Measurements from ENCODE around the gene BDH1.

BDH1 gene

DNA sequence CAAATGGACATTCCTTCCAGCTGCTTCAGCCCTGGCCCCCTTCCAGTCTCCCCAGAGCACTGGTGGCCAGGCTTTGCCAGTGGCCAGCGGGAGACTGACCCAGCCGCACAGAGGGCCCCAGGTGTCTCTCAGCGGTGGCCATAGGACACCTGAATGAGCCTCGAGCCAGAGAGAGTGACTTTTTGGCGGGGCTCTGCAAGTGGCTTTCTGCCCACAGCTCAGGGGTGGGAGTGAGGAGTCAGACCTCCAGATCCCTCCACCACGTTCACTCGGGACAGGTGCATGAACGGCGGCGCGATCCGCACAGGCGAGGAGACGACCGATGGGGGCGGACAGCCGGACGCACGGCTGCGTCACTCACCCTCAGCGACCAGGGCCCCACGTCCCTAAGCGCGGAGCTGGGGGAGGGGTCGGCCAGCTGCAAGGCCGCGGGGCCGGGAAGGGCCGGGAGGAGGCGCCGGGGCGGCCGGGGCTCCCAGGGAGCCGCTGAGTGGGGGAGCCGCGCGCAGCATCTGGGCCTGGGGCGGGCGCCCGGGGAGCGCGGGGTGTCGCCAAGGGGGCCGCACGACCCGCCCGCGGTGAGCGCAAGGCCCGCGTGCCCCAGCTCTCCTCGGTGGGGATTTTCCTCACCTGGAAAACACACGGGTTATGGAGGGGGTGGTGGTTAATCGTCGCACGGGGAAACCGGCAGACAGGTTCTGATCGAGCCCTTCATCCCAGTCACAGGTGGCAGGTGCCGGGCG, 57.1 kb downstream of the BDH1 start:
- H3K4me2 ChIP-seq (ENCODE audit: low read depth, low read length, poor library complexity, severe bottlenecking): no peak overlapping the region
- H3K9ac ChIP-seq (ENCODE audit: low read depth, low read length, poor library complexity, severe bottlenecking): no peak overlapping the region
- no peak overlapping the region for H3K4me3 ChIP-seq (ENCODE audit: low read length, poor library complexity, severe bottlenecking)
- no peaks in the 10 kb centered on the region for H3K36me3 ChIP-seq (ENCODE audit: insufficient read depth, low read length)
- H3K79me2 ChIP-seq (ENCODE audit: insufficient read depth, low read length): no peaks in the 10 kb centered on the region
- H2AFZ ChIP-seq (ENCODE audit: low read length): no peak overlapping the region
- no peaks in the 10 kb centered on the region for H3K9me3 ChIP-seq (ENCODE audit: insufficient read depth, low read depth, low read length)
- no peaks in the 10 kb centered on the region for H4K20me1 ChIP-seq (ENCODE audit: insufficient read depth, low read length, poor library complexity, severe bottlenecking)
- no peaks in the 10 kb centered on the region for H3K27me3 ChIP-seq (ENCODE audit: insufficient read depth, low read length, poor library complexity, severe bottlenecking)
- H3K4me1 ChIP-seq (ENCODE audit: insufficient read depth, low read length, poor library complexity, severe bottlenecking): no peaks in the 10 kb centered on the region
- H3F3A ChIP-seq (ENCODE audit: low read depth): no peaks in the 10 kb centered on the region
- H3K9me2 ChIP-seq (replicated peaks; ENCODE audit: low read depth, low read length): no peaks in the 10 kb centered on the region
- no peak for TF ChIP-seq EZH2phosphoT487 (IDR thresholded peaks at IDR 0.05; ENCODE audit: borderline replicate concordance)
- TF ChIP-seq, protein P1, sequence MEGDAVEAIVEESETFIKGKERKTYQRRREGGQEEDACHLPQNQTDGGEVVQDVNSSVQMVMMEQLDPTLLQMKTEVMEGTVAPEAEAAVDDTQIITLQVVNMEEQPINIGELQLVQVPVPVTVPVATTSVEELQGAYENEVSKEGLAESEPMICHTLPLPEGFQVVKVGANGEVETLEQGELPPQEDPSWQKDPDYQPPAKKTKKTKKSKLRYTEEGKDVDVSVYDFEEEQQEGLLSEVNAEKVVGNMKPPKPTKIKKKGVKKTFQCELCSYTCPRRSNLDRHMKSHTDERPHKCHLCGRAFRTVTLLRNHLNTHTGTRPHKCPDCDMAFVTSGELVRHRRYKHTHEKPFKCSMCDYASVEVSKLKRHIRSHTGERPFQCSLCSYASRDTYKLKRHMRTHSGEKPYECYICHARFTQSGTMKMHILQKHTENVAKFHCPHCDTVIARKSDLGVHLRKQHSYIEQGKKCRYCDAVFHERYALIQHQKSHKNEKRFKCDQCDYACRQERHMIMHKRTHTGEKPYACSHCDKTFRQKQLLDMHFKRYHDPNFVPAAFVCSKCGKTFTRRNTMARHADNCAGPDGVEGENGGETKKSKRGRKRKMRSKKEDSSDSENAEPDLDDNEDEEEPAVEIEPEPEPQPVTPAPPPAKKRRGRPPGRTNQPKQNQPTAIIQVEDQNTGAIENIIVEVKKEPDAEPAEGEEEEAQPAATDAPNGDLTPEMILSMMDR (conservative IDR thresholded peaks at IDR 0.05; ENCODE audit: low read length): no peak

DNA sequence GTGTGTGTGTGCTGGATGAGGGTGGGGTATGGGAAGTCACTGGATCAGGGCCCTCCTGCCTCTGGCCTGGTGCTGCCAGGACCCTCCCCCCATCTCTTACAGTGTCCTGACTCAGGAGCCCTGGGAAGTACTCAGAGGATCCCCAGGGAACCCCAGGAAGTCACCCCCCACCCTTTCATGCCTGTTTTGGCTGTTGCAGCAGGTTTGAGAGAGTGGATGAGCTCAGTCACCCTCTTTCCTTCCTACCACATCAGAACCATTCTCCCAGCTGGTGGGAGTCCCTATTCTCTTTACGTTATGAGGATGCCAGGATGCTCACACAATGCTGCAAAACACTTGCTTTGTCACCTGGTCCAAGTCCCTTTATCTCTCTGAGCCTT, 59.0 kb downstream of the BDH1 start:
- no peak overlapping the region for H2AFZ ChIP-seq (ENCODE audit: low read length)
- no peaks in the 10 kb centered on the region for H3F3A ChIP-seq (ENCODE audit: low read depth)
- no peak overlapping the region for H3K4me3 ChIP-seq (ENCODE audit: low read length, poor library complexity, severe bottlenecking)
- H3K9me2 ChIP-seq (replicated peaks; ENCODE audit: low read depth, low read length): no peaks in the 10 kb centered on the region
- no peak overlapping the region for H3K9ac ChIP-seq (ENCODE audit: low read depth, low read length, poor library complexity, severe bottlenecking)
- H3K4me2 ChIP-seq (ENCODE audit: low read depth, low read length, poor library complexity, severe bottlenecking): no peak overlapping the region
- no peaks in the 10 kb centered on the region for H3K9me3 ChIP-seq (ENCODE audit: insufficient read depth, low read depth, low read length)
- no peaks in the 10 kb centered on the region for H3K79me2 ChIP-seq (ENCODE audit: insufficient read depth, low read length)
- no peaks in the 10 kb centered on the region for H3K36me3 ChIP-seq (ENCODE audit: insufficient read depth, low read length)
- no peaks in the 10 kb centered on the region for H4K20me1 ChIP-seq (ENCODE audit: insufficient read depth, low read length, poor library complexity, severe bottlenecking)
- H3K27me3 ChIP-seq (ENCODE audit: insufficient read depth, low read length, poor library complexity, severe bottlenecking): no peaks in the 10 kb centered on the region
- TF ChIP-seq EZH2phosphoT487 (IDR thresholded peaks at IDR 0.05; ENCODE audit: borderline replicate concordance): no peak
- TF ChIP-seq, protein P1 (conservative IDR thresholded peaks at IDR 0.05; ENCODE audit: low read length): no peak
- no peaks in the 10 kb centered on the region for H3K4me1 ChIP-seq (ENCODE audit: insufficient read depth, low read length, poor library complexity, severe bottlenecking)

- Histone ChIP-seq H4K20me1 (ENCODE audit: insufficient read depth, low read length, poor library complexity, severe bottlenecking) (no peaks in the 10 kb centered on the region), H3K36me3 (ENCODE audit: insufficient read depth, low read length) (no peaks in the 10 kb centered on the region), H3F3A (ENCODE audit: low read depth) (no peaks in the 10 kb centered on the region), H3K9ac (ENCODE audit: low read depth, low read length, poor library complexity, severe bottlenecking) (no peak overlapping the region), H3K27me3 (ENCODE audit: insufficient read depth, low read length, poor library complexity, severe bottlenecking) (no peaks in the 10 kb centered on the region), H3K4me3 (ENCODE audit: low read length, poor library complexity, severe bottlenecking) (no peak overlapping the region), H3K9me3 (ENCODE audit: insufficient read depth, low read depth, low read length) (no peaks in the 10 kb centered on the region), H3K4me1 (ENCODE audit: insufficient read depth, low read length, poor library complexity, severe bottlenecking) (no peaks in the 10 kb centered on the region), H3K79me2 (ENCODE audit: insufficient read depth, low read length) (no peaks in the 10 kb centered on the region), H3K9me2 (replicated peaks; ENCODE audit: low read depth, low read length) (no peaks in the 10 kb centered on the region), H2AFZ (ENCODE audit: low read length) (no peak overlapping the region), H3K4me2 (ENCODE audit: low read depth, low read length, poor library complexity, severe bottlenecking) (no peak overlapping the region)
- TF ChIP-seq, protein P1 (conservative IDR thresholded peaks at IDR 0.05; ENCODE audit: low read length): no peak
- TF ChIP-seq EZH2phosphoT487 (IDR thresholded peaks at IDR 0.05; ENCODE audit: borderline replicate concordance): no peak
Observed at GRCh38 chr3:197495999-197496745, 59.6 kb downstream of the BDH1 start.
